Measurements from ENCODE around the gene PACSIN1.

The PACSIN1 gene

GRCh38 chr6:34465531-34466241, at the start of gene PACSIN1:
Gene PACSIN1 (plus strand): TSS chr6:34466076. CDS start chr6:34526306, 60,230 bp downstream.
- DNase-seq (ENCODE audit: low read depth in 3 of 3) = no peak

GRCh38 chr6:34416877-34417371, 49.0 kb upstream of the PACSIN1 start:
- DNase-seq (ENCODE audit: low read depth in 3 of 3) = no peak

GRCh38 chr6:34418367-34418766, 47.5 kb upstream of the PACSIN1 start:
- no peak for DNase-seq (ENCODE audit: low read depth in 3 of 3)

GRCh38 chr6:34423254-34423653, 42.6 kb upstream of the PACSIN1 start:
- DNase-seq (ENCODE audit: low read depth in 3 of 3) = no peak

- no peak for DNase-seq (ENCODE audit: low read depth in 3 of 3)
These were observed 41.4 kb upstream of the PACSIN1 start for GRCh38 chr6:34424200-34425131.

- peak in 1 of 3 experiments; percentile 5 for DNase-seq (ENCODE audit: low read depth in 3 of 3)
These were observed 40.8 kb upstream of the PACSIN1 start for GRCh38 chr6:34425132-34425497.

GRCh38 chr6:34425498-34426410, 40.1 kb upstream of the PACSIN1 start, which contains the start of gene RPS10:
Gene RPS10 (minus strand): TSS chr6:34426069. CDS start chr6:34425221, 848 bp downstream.
- peak; percentile 83 to 92 (median 85) for DNase-seq (ENCODE audit: low read depth in 3 of 3)

- DNase-seq (ENCODE audit: low read depth in 3 of 3) = no peak
These were observed 30.0 kb upstream of the PACSIN1 start for GRCh38 chr6:34435916-34436315.

GRCh38 chr6:34436803-34437643, 28.9 kb upstream of the PACSIN1 start:
- DNase-seq (ENCODE audit: low read depth in 3 of 3) = no peak

GRCh38 chr6:34437644-34437970, 28.3 kb upstream of the PACSIN1 start:
- DNase-seq (ENCODE audit: low read depth in 3 of 3) = no peak

- DNase-seq (ENCODE audit: low read depth in 3 of 3) = no peak
These were observed 27.2 kb upstream of the PACSIN1 start for GRCh38 chr6:34438705-34439104.

- DNase-seq (ENCODE audit: low read depth in 3 of 3) = no peak
These were observed 26.4 kb upstream of the PACSIN1 start for GRCh38 chr6:34439442-34439841.

GRCh38 chr6:34441526-34441925, 24.4 kb upstream of the PACSIN1 start:
- no peak for DNase-seq (ENCODE audit: low read depth in 3 of 3)

- DNase-seq (ENCODE audit: low read depth in 3 of 3) = no peak
These were observed 20.5 kb upstream of the PACSIN1 start for GRCh38 chr6:34445313-34445860.

GRCh38 chr6:34447386-34447785, 18.5 kb upstream of the PACSIN1 start:
- no peak for DNase-seq (ENCODE audit: low read depth in 3 of 3)

GRCh38 chr6:34447910-34448309, 18.0 kb upstream of the PACSIN1 start:
- no peak for DNase-seq (ENCODE audit: low read depth in 3 of 3)

GRCh38 chr6:34451192-34451591, 14.7 kb upstream of the PACSIN1 start:
- no peak for DNase-seq (ENCODE audit: low read depth in 3 of 3)

- DNase-seq (ENCODE audit: low read depth in 3 of 3) = no peak
These were observed 10.0 kb upstream of the PACSIN1 start for GRCh38 chr6:34455831-34456230.

GRCh38 chr6:34457382-34457741, 8.5 kb upstream of the PACSIN1 start:
- DNase-seq (ENCODE audit: low read depth in 3 of 3) = no peak

All from stimulated activated CD4-positive, alpha-beta T cell treated with anti-CD3 and anti-CD28 coated beads, TNF-alpha, amount 100 ng/mL, for 4 hours (primary cell).